CD4-positive, alpha-beta T cell treated with Interleukin-4 for 4 hours (primary cell): ENCODE data around the gene COL5A2.

Experiments
- DNase-seq: peaks from one replicate; pipeline ENCODE4 v3.0.0-alpha.2; 2020

The COL5A2 gene

GRCh38 chr2:189047171-189047888, 132.2 kb downstream of the COL5A2 start:
- no peak for DNase-seq

- DNase-seq, result no peak
These were observed 133.2 kb downstream of the COL5A2 start for GRCh38 chr2:189046320-189046719.

- DNase-seq, result no peak
These were observed 133.7 kb downstream of the COL5A2 start for GRCh38 chr2:189045836-189046235.

GRCh38 chr2:189037518-189037917, 142.0 kb downstream of the COL5A2 start:
- no peak for DNase-seq

- DNase-seq, result no peak
These were observed 154.5 kb downstream of the COL5A2 start for GRCh38 chr2:189024901-189025618.

GRCh38 chr2:189022492-189022891, 157.1 kb downstream of the COL5A2 start:
- no peak for DNase-seq

GRCh38 chr2:189022053-189022481, 157.5 kb downstream of the COL5A2 start:
- no peak for DNase-seq

GRCh38 chr2:189020179-189020578, 159.4 kb downstream of the COL5A2 start:
- DNase-seq, result no peak

GRCh38 chr2:189018631-189019030, 160.9 kb downstream of the COL5A2 start:
- no peak for DNase-seq

- no peak for DNase-seq
These were observed 163.2 kb downstream of the COL5A2 start for GRCh38 chr2:189016311-189016861.

- no peak for DNase-seq
These were observed 164.2 kb downstream of the COL5A2 start for GRCh38 chr2:189015359-189015758.

GRCh38 chr2:189014449-189015138, 165.0 kb downstream of the COL5A2 start:
- no peak for DNase-seq

- no peak for DNase-seq
These were observed 165.7 kb downstream of the COL5A2 start for GRCh38 chr2:189013671-189014448.

- DNase-seq, result no peak
These were observed 166.5 kb downstream of the COL5A2 start for GRCh38 chr2:189013031-189013430.

GRCh38 chr2:189012351-189012750, 167.2 kb downstream of the COL5A2 start:
- no peak for DNase-seq

GRCh38 chr2:189010536-189010935, 169.0 kb downstream of the COL5A2 start:
- DNase-seq, result no peak

- no peak for DNase-seq
These were observed 170.9 kb downstream of the COL5A2 start for GRCh38 chr2:189008555-189009262.

GRCh38 chr2:189002079-189002478, 177.5 kb downstream of the COL5A2 start:
- no peak for DNase-seq

- no peak for DNase-seq
These were observed 179.3 kb downstream of the COL5A2 start for GRCh38 chr2:189000221-189000620.

GRCh38 chr2:188997263-188997662, 182.3 kb downstream of the COL5A2 start:
- DNase-seq, result no peak

- DNase-seq, result no peak
These were observed 186.3 kb downstream of the COL5A2 start for GRCh38 chr2:188993247-188993646.

GRCh38 chr2:188986839-188987238, 192.7 kb downstream of the COL5A2 start:
- DNase-seq, result no peak
